ENCODE results near the gene TRPM3.
A peak's percentile ranks its signal among the peaks of the same experiment; 100 is the strongest.

TRPM3 gene

DNA sequence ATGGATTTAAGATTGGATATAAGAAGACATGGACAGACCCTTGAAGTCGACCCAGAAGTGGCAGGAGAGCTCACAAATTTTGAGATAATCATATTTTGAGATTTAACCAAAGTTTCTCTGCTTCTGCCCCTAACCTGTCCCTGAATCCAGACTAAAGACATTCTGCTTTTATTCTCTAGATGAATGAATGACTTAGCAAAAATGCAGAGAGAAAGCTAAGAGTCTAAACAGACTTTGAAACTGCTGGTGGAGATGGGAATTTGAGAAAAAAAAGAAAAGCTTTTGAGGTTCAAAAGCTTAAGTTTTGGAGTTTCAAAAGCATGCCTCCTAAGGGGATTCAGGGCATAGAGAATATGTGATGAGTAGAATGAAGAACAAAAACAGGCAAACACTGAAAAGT lies 621.8 kb downstream of the TRPM3 start:
- DNase-seq = no peak

DNA sequence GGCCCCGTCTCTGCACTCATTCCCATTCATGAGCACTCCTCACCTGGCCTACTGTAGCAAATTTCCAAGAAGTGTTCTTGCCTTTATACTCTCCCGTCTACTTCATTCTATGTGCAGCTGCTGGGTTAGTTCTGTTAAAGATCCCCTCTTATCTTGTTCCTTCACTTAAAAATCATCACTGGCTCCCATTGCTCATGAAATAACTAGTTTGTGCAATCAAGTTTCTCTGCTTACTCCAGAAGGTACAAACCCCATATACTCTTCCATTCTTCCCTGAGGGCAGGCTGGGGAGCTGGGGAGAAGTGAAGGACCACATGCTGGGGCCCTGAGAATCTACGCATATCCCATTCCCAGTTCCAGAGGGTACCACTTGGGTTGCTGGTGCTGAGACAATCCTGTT lies 622.6 kb downstream of the TRPM3 start:
- DNase-seq = no peak

DNA sequence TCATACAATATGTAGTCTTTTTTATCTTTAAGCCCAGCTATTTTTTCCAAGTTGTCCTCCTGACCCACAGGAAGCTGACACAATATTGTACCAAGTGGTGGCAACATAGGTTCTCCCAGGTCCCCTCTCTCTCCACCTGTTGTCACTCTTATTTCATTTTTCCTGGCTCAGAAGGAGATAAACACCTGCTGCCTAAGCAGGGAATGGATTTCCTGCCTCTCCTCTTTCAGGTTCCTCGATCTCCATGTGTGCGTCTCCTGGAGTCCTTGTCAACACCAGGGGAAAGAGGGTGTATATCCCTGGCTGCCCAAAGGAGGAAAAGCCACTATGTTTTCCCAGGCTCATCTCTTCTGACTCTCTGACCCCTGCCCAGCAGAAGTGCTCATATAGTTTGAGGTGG lies 625.2 kb downstream of the TRPM3 start:
- no peak for DNase-seq

DNA sequence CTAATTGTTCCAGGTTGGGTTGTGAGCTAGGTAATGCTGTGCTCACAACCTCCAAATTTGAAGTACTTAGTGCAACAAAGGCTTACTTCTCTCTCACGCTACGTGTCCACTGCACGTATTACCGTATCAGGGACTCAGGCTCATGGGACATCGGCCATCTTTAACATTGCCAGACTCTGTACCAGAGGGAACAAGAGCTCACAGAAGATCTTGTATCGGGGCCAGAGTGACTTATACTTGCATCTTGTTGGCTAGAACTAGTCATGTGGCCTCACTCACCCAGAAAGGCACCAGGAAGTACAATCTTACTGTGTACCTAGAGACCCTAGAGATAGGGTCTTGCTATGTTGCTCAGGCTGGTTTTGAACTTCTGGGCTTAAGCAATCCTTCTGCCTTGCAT lies 625.9 kb downstream of the TRPM3 start:
- DNase-seq = no peak

DNA sequence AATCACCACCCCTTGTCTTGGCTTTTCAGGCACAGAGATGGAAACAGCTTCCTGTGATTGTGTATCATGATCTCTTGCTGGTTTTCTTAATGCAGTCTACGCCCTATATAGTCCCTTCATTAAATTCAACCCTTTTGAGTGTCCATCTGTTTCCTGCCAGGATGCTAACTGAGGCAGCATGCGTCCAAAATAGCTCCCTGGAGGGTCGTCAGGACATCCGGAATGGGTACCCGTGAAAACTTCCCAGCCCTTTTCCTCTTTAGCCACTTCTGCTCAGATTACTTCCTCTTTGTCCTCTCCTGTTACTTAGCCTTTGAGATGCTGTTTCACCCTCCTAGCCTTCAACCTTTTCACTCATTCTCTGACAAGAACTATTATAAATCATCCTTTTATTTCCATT lies 627.2 kb downstream of the TRPM3 start:
- no peak for DNase-seq

DNA sequence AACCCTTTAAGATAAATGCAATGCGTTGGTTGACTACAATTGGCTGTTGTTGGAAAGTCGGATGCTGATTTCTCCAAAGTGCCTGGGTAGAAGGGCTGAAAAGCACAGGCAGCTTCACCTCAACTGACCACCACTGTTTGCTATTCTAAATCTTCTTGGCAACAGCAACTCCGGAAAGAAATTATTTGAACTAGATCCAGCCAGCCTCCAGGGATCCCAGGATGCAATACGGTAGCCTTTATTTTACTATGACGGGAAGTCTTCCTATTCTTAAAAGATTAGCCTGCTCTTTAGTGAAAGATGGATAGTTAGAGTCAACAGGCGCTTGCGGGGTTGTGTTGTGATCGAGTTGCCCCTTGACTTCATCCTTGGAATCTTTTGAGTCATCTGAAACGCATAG lies 628.4 kb downstream of the TRPM3 start:
- DNase-seq = no peak

DNA sequence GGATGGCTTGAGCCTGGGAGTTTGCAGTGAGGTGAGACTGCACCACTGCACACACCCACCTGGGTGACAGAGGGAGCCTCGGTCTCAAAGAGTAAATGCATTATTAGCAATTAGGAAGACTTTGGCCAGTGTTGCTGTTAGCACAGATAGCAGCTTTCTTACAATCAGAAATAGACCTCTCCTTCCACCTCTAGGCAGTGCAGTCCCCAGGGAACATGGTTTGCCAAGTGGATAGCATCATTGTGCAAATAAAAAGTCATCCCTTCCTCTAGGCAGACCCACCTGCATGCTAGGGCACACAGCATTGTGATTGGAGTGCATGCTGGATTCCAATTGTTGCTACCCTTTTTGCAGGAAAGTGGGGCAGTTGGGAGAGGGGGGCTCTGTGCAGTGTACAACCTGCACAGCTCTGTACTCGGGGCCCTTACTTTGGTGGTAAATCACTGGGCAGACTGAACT lies 629.1 kb downstream of the TRPM3 start:
- DNase-seq = no peak

DNA sequence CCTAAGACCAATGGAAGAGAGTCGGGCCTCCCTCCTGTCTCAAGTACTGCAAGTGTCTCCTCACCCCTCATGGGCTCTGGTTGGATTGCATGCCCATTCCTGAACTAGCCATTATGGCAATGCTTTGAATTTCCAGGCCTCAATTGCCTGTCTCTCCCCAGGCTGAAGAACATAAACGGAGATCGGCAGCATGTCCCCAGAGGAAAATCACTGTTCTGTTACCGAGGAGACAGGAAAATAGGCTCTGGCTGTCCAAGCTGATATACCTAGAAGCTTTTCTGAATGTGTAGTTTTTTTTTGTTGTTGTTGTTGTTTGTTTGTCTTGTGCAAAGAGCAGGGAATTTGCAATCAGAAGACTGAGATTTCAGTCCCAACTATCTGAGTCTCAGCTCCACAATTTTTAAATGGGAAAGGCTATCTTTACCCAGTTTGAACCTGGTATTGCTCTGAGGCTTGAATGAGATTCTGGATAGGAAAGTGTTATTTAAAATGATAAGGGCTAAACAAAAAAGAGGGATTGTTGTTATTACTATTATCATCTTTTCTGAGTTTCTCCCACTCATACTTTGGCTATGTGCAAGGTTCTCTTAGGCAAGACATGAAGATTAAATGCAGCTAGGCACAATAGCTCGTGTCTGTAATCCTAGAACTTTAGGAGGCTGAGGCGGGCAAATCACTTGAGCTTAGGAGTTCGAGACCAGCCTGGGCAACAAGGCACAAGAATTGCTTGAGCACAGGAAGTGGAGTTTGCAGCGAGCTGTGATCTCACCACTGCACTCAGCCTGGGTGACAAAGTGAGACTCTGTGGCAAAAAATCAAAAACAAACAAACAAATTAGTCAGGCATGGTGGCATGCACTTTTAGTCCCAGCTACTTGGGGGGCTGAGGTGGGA lies 629.7 kb downstream of the TRPM3 start:
- no peak for DNase-seq

DNA sequence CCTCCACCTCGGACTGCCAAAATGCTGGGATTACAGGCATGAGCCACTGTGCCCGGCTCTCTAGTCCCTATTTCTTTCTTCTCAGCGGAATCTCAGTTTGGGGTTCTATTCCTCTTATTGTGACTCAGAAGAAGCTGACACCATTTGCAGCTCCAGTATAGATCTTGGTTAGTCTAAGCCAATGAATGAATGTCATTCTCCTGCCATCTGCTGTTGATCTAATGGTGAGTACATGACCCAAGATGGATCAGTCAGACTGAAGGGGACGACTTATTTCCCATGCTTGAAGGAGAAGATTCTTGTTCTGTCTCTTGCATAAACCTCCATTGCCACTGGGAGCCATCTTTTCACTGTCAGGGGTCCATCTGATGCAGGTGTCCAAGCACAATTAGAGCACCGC lies 630.9 kb downstream of the TRPM3 start:
- no peak for DNase-seq

DNA sequence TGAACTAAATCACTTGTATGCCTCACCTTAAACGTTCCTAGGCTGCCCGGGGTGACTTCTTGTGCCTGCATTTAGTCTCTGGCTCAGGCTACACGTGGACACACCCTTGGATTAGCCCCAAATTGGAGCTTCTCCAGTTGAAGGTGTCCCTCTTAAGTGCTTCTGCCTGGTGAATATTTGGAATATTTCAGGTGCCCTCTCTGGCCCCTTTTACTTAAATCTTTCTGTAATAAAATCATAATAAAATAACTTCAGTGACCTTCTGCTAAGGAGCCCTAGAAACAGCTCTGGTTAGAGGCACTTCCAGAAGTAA lies 632.7 kb downstream of the TRPM3 start:
- no peak for DNase-seq

DNA sequence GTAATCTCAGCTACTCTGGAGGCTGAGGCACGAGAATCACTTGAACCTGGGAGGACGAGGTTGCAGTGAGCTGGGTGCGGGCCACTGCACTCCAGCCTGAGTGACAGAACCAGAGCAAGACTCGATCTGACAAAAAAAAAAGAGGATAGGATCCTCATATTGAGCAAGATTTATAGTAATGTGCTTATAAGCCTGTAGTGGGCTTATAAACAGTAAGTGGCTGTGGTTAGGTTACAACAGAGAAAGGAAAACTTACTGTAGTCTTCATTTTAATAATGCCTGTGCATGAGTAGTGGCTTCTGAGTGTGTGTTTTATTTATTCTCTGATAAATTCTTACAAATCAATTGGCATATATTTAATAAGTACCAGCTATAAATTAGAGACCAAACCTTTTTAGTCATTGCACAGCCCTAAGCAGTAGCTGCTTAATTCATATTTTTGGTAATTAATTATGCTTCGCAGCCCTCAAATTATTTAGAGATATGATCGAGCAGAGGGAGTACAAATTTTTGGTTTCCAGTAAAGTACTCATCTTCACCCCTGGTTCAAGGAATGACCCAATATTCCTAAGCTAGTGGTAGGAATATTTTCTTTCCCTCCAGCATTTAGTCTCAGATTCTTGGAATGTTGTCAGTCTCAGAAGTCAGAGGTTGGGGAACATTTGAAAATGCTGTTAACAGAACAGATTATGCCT lies 633.2 kb downstream of the TRPM3 start:
- DNase-seq = no peak

DNA sequence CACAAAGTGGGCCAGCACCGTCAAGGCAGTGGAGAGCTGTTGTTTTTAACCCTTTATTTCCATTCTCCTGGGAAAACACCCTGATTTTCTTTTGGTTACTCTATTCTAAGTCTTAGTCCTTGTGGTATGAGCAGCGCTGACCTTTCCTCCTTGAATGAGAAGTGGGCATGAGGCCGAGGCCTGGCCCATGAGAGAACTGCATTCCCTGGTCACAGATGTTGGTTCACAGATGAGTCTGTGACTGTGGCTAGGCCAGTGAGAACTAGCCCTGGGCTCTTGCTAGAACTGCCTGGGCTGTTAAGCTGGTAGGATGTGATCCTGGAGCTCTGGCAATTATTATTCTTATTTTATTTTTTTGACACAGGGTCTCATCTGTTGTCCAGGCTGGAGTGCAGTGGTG lies 635.3 kb downstream of the TRPM3 start:
- no peak for DNase-seq

DNA sequence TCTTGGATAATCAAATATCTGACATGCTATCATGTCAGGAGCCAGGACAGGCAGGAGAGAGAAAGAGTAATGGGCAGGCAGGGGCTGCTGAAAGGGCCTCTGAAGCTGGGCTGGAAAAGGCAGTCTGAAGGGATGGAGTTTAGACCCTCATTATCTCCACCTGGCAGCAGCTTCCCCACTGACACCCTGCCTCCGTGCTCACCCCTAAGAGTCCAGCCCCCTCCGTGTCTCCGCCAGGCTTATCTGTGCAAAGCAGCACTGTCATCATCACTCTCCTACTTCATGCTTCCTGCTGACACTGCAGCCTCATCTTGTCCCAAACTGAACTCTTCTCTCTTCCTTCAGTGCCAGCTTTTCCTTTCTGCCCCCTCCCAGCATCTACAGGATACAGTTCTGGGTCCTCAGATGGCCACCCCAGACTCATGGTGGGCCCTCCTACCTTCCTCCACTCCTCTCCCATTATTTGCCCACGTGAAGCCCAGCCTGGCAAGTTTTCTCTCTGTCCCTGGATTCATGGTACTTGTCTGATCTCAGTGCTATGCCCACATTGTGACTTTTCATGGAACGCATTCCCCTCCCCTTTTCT lies 636.1 kb downstream of the TRPM3 start:
- DNase-seq = no peak

DNA sequence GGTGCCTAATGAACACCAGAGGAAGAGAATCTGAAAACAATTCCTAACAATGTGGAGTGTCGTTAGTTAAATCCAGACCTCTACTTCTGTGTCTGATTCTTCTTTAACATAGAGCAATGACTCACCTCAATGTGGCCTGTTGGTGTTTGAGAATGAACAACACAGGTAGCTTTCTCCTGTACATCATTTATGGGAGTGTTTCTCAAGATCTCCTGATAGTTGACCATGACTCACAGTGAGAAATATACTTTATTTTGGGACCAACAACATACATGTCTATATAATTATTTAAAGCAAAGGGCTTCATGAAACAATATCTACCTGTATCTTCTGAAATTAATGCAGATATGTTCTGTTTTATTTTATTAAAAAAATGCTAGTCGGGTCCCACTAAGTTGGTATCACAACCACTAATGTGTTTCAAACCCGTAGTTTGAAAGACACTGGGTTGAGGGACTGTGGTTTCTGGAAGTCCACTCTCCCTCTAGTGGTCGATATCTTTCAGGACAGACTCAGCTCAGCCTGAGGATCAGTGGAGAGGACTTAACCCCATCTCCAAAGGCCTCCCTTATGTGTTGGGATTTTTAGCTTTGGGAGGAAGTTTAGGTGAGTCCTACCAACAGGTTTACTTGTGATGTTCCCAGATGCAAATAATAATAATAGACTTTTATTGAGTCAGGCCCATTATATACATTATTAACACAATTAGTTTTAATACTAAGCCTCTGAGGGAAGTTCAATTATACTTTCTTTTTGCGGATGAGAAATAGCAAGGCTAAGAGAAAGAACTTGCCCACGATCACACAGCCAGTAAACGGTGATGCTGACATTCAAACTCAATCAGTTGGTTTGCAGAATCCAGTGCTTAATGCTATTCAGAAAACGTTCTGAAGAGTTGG lies 636.9 kb downstream of the TRPM3 start:
- peak; percentile 42 for DNase-seq

DNA sequence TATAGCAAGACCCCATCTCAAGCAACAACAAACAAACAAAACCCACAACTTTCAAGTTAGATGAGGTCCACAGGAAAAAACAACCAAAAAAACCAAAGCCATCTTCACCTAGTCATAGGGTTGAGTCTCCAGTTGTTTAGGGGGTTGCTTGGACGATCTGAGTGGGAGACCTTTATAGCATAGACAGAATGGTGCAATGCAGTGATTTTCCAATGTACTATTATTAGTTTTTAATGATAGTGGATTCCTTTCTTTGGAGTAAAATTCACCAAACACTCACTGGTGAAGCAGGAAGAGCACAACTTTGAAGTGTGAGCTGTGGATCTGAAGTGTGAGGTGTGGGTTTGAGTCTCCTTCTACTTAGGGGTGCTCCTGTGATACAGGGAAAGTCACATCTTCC lies 640.0 kb downstream of the TRPM3 start:
- no peak for DNase-seq

DNA sequence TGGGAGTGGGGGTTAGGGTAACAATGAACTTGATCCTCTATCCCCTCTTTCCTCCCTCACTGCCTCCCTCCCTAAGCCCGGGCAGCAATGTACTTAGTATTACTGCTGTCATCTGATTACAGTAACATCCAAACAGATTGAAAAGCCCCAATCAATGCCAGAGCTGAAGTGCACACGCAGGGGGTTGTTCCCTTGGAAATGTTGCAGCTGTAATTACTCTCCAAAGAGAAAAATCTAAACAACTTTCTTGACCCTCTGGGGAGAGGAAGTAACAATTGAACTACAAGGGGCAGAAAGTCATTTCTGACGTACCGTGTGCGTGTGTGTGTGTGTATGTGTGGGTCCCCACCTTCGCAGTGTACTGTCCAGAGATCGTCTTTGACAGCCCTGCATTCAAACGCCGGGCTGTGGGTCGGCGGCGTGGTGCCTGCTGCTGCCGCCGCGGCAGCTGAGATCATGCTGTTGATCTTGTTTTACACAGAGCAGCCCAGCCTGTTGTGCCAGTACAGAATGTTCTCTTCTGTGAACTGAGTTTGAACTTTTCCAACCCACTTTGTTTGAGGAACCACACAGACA lies 640.9 kb downstream of the TRPM3 start:
- no peak for DNase-seq

DNA sequence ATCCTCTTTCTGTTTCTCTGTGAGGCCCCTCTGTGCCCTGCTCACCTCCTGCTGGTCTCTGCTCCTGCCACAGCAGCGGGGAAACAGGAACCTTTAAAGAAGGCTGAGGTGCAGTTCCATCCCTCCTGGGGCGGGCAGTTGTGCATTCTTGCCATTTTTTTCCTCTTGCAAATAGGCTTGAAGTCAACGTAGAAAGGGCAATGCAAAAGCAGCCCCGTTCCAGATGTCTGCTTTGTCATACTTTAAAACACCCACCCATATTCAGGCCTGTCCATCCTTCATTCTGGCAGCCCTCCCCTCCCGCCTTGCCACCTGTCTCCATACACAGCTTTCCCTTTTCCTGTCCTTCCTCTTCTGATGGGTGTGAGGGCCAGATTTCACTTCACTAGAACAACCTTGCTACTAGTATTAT lies 641.5 kb downstream of the TRPM3 start:
- DNase-seq = no peak

Data from CD4-positive, alpha-beta T cell treated with Interleukin-6 for 4 hours (primary cell).